HEK293 (cell line): Measurements from ENCODE around the gene NUDT9.

Experiments
- CTCF ChIA-PET: fragments of 350-600 bp; formaldehyde crosslinking; extraction: SDS; loops from one replicate; lab custom pipeline; 2021; ENCODE audit warnings: antibody characterized with exemption; lab: Yijun Ruan, JAX
- POLR2A ChIA-PET: fragments of 300-600 bp; formaldehyde crosslinking; extraction: SDS; loops from one replicate; lab custom pipeline; 2020; ENCODE audit warnings: antibody characterized with exemption, inconsistent platforms; lab: Yijun Ruan, JAX
- H3K27ac ChIP-seq: fragments of 200-500 bp; sonication (Bioruptor generic); 2 replicates; pipeline ENCODE4 v1.5.1; 2014; ENCODE audit warnings: low read depth, low read length, control low read depth, inconsistent platforms; ENCODE audit errors: extremely low read depth
- H3K36me3 ChIP-seq, 2 experiments: fragments of 200-500 bp in 1 of 2; sonication (Bioruptor generic) in 1 of 2; 1 replicate in 1 of 2; 2 replicates in 1 of 2; pipeline ENCODE4 v1.5.1; 2014 to 2017; ENCODE audit warnings: inconsistent platforms in 2 of 2, low read length in 2 of 2; ENCODE audit not compliant: control insufficient read depth in 2 of 2, insufficient read depth in 1 of 2
- H3K4me1 ChIP-seq: fragments of 200-500 bp; sonication (Bioruptor generic); 2 replicates; pipeline ENCODE4 v1.5.1; 2014; ENCODE audit warnings: mild to moderate bottlenecking, low read length, inconsistent platforms; ENCODE audit not compliant: control insufficient read depth, insufficient read depth
- H3K4me3 ChIP-seq: 2 replicates; pipeline ENCODE4 v1.5.1; 2011; ENCODE audit warnings: low read depth, mild to moderate bottlenecking, control low read depth, low read length, moderate library complexity
- H3K9me3 ChIP-seq: fragments of 200-500 bp; sonication (Bioruptor generic); 2 replicates; pipeline ENCODE4 v1.5.1; 2014; ENCODE audit warnings: low read depth, low read length, inconsistent platforms; ENCODE audit not compliant: control insufficient read depth, insufficient read depth
- GFI1B ChIP-seq: fragments of 450-650 bp; formaldehyde crosslinking; IDR thresholded peaks from 2 replicates; pipeline ENCODE4 v1.5.1; 2016; ENCODE audit warnings: missing biosample characterization, missing genetic modification characterization
- KLF1 ChIP-seq: fragments of 450-650 bp; formaldehyde crosslinking; IDR thresholded peaks from 2 replicates; pipeline ENCODE4 v1.5.1; 2016; ENCODE audit warnings: missing biosample characterization, missing genetic modification characterization
- MZF1 ChIP-seq: fragments of 450-650 bp; formaldehyde crosslinking; IDR thresholded peaks from 2 replicates; pipeline ENCODE4 v1.5.1; 2017; ENCODE audit warnings: missing biosample characterization, missing genetic modification characterization, borderline replicate concordance
- PATZ1 ChIP-seq: fragments of 450-650 bp; formaldehyde crosslinking; IDR thresholded peaks from 2 replicates; pipeline ENCODE4 v1.5.1; 2016; ENCODE audit warnings: missing biosample characterization, missing genetic modification characterization
- SCRT2 ChIP-seq: fragments of 450-650 bp; formaldehyde crosslinking; IDR thresholded peaks from 2 replicates; pipeline ENCODE4 v1.5.1; 2016; ENCODE audit warnings: missing biosample characterization, missing genetic modification characterization
- TSHZ1 ChIP-seq: fragments of 450-650 bp; formaldehyde crosslinking; IDR thresholded peaks from 2 replicates; pipeline ENCODE4 v1.5.1; 2016; ENCODE audit warnings: missing biosample characterization, missing genetic modification characterization, borderline replicate concordance
- ZBTB10 ChIP-seq: fragments of 450-650 bp; formaldehyde crosslinking; IDR thresholded peaks from 2 replicates; pipeline ENCODE4 v1.5.1; 2016; ENCODE audit warnings: missing biosample characterization, missing genetic modification characterization
- ZBTB48 ChIP-seq: fragments of 450-650 bp; formaldehyde crosslinking; IDR thresholded peaks from 2 replicates; pipeline ENCODE4 v1.5.1; 2016; ENCODE audit warnings: missing biosample characterization, missing genetic modification characterization
- ZEB2 ChIP-seq: fragments of 450-650 bp; formaldehyde crosslinking; IDR thresholded peaks from 2 replicates; pipeline ENCODE4 v1.5.1; 2016; ENCODE audit warnings: missing biosample characterization, missing genetic modification characterization
- ZFHX2 ChIP-seq: fragments of 450-650 bp; formaldehyde crosslinking; conservative IDR thresholded peaks from 2 replicates; pipeline ENCODE4 v1.5.1; 2016; ENCODE audit warnings: missing biosample characterization, missing genetic modification characterization
- ZNF280D ChIP-seq: fragments of 450-650 bp; formaldehyde crosslinking; IDR thresholded peaks from 2 replicates; pipeline ENCODE4 v1.5.1; 2016; ENCODE audit warnings: missing biosample characterization, missing genetic modification characterization
- ZNF341 ChIP-seq: fragments of 450-650 bp; formaldehyde crosslinking; IDR thresholded peaks from 2 replicates; pipeline ENCODE4; 2016; ENCODE audit warnings: low read depth, missing biosample characterization, missing genetic modification characterization
- ZNF394 ChIP-seq: fragments of 450-650 bp; formaldehyde crosslinking; IDR thresholded peaks from 2 replicates; pipeline ENCODE4 v1.5.1; 2016; ENCODE audit warnings: missing biosample characterization, missing genetic modification characterization, mild to moderate bottlenecking, moderate library complexity, borderline replicate concordance
- ZNF501 ChIP-seq: fragments of 450-650 bp; formaldehyde crosslinking; IDR thresholded peaks from 2 replicates; pipeline ENCODE4 v1.5.1; 2016; ENCODE audit warnings: missing biosample characterization, missing genetic modification characterization
- ZNF670 ChIP-seq: fragments of 450-650 bp; formaldehyde crosslinking; IDR thresholded peaks from 2 replicates; pipeline ENCODE4 v1.5.1; 2016; ENCODE audit warnings: missing biosample characterization, missing genetic modification characterization, low read depth
- ZNF747 ChIP-seq: fragments of 450-650 bp; formaldehyde crosslinking; IDR thresholded peaks from 2 replicates; pipeline ENCODE4 v1.5.1; 2016; ENCODE audit warnings: missing biosample characterization, missing genetic modification characterization
- ZNF768 ChIP-seq: fragments of 450-650 bp; formaldehyde crosslinking; IDR thresholded peaks from 2 replicates; pipeline ENCODE4 v1.5.1; 2018; ENCODE audit warnings: missing biosample characterization, mild to moderate bottlenecking, missing genetic modification characterization
- ZNF830 ChIP-seq: fragments of 450-650 bp; IDR thresholded peaks from 2 replicates; pipeline ENCODE4 v1.5.0; 2018; ENCODE audit warnings: missing biosample characterization, missing genetic modification characterization, low read depth, mild to moderate bottlenecking, moderate library complexity
- ZSCAN16 ChIP-seq: fragments of 450-650 bp; formaldehyde crosslinking; IDR thresholded peaks from 2 replicates; pipeline ENCODE4 v1.5.1; 2016; ENCODE audit warnings: missing biosample characterization, missing genetic modification characterization

The NUDT9 gene

GRCh38 chr4:87499403-87500091 lies 77.2 kb downstream of the NUDT9 start:
- CTCF ChIA-PET, result interaction anchor here (1.0 to 1.3 kb wide), 2 partner anchors 45 to 349 kb away, joined by 3 read pairs; no protein-coding TSS in a partner anchor
- no peaks in the 10 kb centered on the region for H3K9me3 ChIP-seq
- no peak overlapping the region for H3K27ac ChIP-seq
- no peaks in the 10 kb centered on the region for H3K4me1 ChIP-seq
- H3K4me3 ChIP-seq, result no peak overlapping the region
- POLR2A ChIA-PET, result no interaction called here
- TF ChIP-seq GFI1B (no peak), ZNF670 (no peak), ZNF341 (tag by site-specific recombination) (no peak), ZBTB10 (no peak), SCRT2 (tag by site-specific recombination) (no peak), MZF1 (tag by site-specific recombination) (no peak), ZEB2 (no peak), ZFHX2 (no peak), PATZ1 (no peak), ZNF747 (no peak), ZNF830 (tag by site-specific recombination) (no peak), ZBTB48 (no peak), ZNF501 (tag by site-specific recombination) (no peak), TSHZ1 (no peak), ZNF768 (tag by site-specific recombination) (no peak), KLF1 (tag by site-specific recombination) (no peak), ZNF280D (no peak), ZSCAN16 (tag by site-specific recombination) (no peak), ZNF394 (tag by site-specific recombination) (no peak)
- no peaks in the 10 kb centered on the region for H3K36me3 ChIP-seq
